Mononuclear cell (primary cell): ENCODE results near the gene SALL2. TPM values are rescaled to one million over a fixed set of nuclear protein-coding genes. Genes with fewer than 3 reads are reported as not detected.

Experiments used
- H3K27me3 ChIP-seq: 2 replicates; pipeline ENCODE4 v1.6.0; 2011; ENCODE audit warnings: low read length, control low read depth; ENCODE audit not compliant: insufficient read depth
- H3K4me1 ChIP-seq: 2 replicates; pipeline ENCODE4 v1.5.1; 2011; ENCODE audit warnings: mild to moderate bottlenecking, low read length, control low read depth; ENCODE audit not compliant: insufficient read depth
- H3K4me3 ChIP-seq: 2 replicates; pipeline ENCODE4 v1.5.1; 2011; ENCODE audit warnings: mild to moderate bottlenecking, low read length, moderate library complexity
- H3K9me3 ChIP-seq: 2 replicates; pipeline ENCODE4 v1.5.1; 2011; ENCODE audit warnings: low read depth, mild to moderate bottlenecking, control low read depth, low read length
- total RNA-seq: library from RNA; depleted of rRNA; stranded (reverse); fragments of >200 nt; gene quantifications from one replicate; pipeline ENCODE4 v1.2.3, GENCODE V29; 2012

SALL2 gene
- total RNA-seq, 1 donor: 0.94 TPM

- Histone ChIP-seq H3K4me3 (peak overlapping the region; percentile 94), H3K27me3 (no peaks in the 10 kb centered on the region), H3K9me3 (no peaks in the 10 kb centered on the region), H3K4me1 (peaks cover 13% of the 10 kb centered on the region)
These were observed 50.2 kb downstream of the SALL2 start for GRCh38 chr14:21475767-21476522.

Other genes starting within 250 kb of the SALL2 start
- gene RPGRIP1, start 246.3 kb downstream of the SALL2 start, total RNA-seq: 0.42 TPM
- 59.5 TPM for gene SUPT16H, start 142.3 kb downstream of the SALL2 start, total RNA-seq
- gene CHD8, start 70.2 kb downstream of the SALL2 start, total RNA-seq: 99.9 TPM
- gene RAB2B, start 49.4 kb downstream of the SALL2 start, total RNA-seq: 26.7 TPM
- 51.1 TPM for gene TOX4, start 49.2 kb downstream of the SALL2 start, total RNA-seq
- 41.3 TPM for gene METTL3, start 15.0 kb downstream of the SALL2 start, total RNA-seq
- not detected for gene OR10G3, start 53.7 kb upstream of the SALL2 start, total RNA-seq
- not detected for gene OR10G2, start 108.6 kb upstream of the SALL2 start, total RNA-seq
- not detected for gene OR4E2, start 127.5 kb upstream of the SALL2 start, total RNA-seq
- 0.10 TPM for gene OR4E1, start 147.5 kb upstream of the SALL2 start, total RNA-seq